HFF-Myc (cell line): ENCODE data around the gene CDK18.

ENCODE experiments used
- DNase-seq: peaks from one replicate; pipeline ENCODE4 v3.0.0-alpha.2; 2011; ENCODE audit warnings: low read depth; ENCODE audit errors: extremely low read depth
- H3K4me3 ChIP-seq: replicated peaks from 2 replicates; pipeline ENCODE4 v1.5.1; 2011; ENCODE audit warnings: low read depth, mild to moderate bottlenecking, control low read depth, low read length
- CTCF ChIP-seq: IDR thresholded peaks from 2 replicates; pipeline ENCODE4 v1.5.1; 2012; ENCODE audit warnings: mild to moderate bottlenecking, low read depth, low read length, control low read depth; ENCODE audit errors: missing control alignments

Gene CDK18

GRCh38 chr1:205458777-205459566, 45.5 kb upstream of the CDK18 start:
- no peak overlapping the region for H3K4me3 ChIP-seq
- TF ChIP-seq CTCF: no peak
- no peak for DNase-seq

GRCh38 chr1:205465392-205465791, 39.1 kb upstream of the CDK18 start:
- H3K4me3 ChIP-seq: no peak overlapping the region
- TF ChIP-seq CTCF: no peak
- DNase-seq: no peak

- H3K4me3 ChIP-seq: no peak overlapping the region
- no peak for TF ChIP-seq CTCF
- DNase-seq: no peak
These were observed 37.8 kb upstream of the CDK18 start for GRCh38 chr1:205466595-205467220.

GRCh38 chr1:205470131-205470530, 34.3 kb upstream of the CDK18 start:
- DNase-seq: no peak
- no peak for TF ChIP-seq CTCF
- no peak overlapping the region for H3K4me3 ChIP-seq

GRCh38 chr1:205472737-205473441, 31.6 kb upstream of the CDK18 start:
- no peak for DNase-seq
- TF ChIP-seq CTCF: no peak
- no peak overlapping the region for H3K4me3 ChIP-seq

- TF ChIP-seq CTCF: no peak
- H3K4me3 ChIP-seq: no peak overlapping the region
- DNase-seq: no peak
These were observed 31.0 kb upstream of the CDK18 start for GRCh38 chr1:205473475-205473874.
